ENCODE measurements around the gene FOXL3.

GRCh38 chr7:255721-256361, 34.1 kb upstream of the FOXL3 start:
- TF ChIP-seq CTCF (IDR thresholded peaks at IDR 0.05) (no peak), POLR2A (IDR thresholded peaks at IDR 0.05) (no peak)
